ENCODE results near the gene SLC6A8.

GRCh38 chrX:153685156-153685536 lies 2.6 kb upstream of the SLC6A8 start:
- TF ChIP-seq CTCF (IDR thresholded peaks at IDR 0.05) (no peak), POLR2A (IDR thresholded peaks at IDR 0.05) (no peak)
